Activated naive CD8-positive, alpha-beta T cell treated with anti-CD3 and anti-CD28 coated beads for 36 hours (primary cell): ENCODE measurements around the gene RAPGEF1. TPM values are rescaled to one million over a fixed set of nuclear protein-coding genes. Genes with fewer than 3 reads are reported as not detected.
A peak's percentile ranks its signal among the peaks of the same experiment; 100 is the strongest.

Source experiments
- DNase-seq: peaks from one replicate; pipeline ENCODE4 v3.0.0; 2021
- H3K27ac Mint-ChIP-seq: one replicate; pipeline ENCODE4 v1.8.0; 2022; ENCODE audit warnings: mild to moderate bottlenecking, moderate library complexity, mixed read lengths
- H3K27me3 Mint-ChIP-seq: one replicate; pipeline ENCODE4 v1.8.0; 2022; ENCODE audit warnings: mild to moderate bottlenecking, mixed read lengths
- H3K36me3 Mint-ChIP-seq: one replicate; pipeline ENCODE4 v1.8.0; 2021; ENCODE audit warnings: mild to moderate bottlenecking, mixed read lengths
- H3K4me1 Mint-ChIP-seq: one replicate; pipeline ENCODE4 v1.8.0; 2021; ENCODE audit warnings: mixed read lengths
- H3K4me3 Mint-ChIP-seq: one replicate; pipeline ENCODE4 v1.8.0; 2022; ENCODE audit warnings: mild to moderate bottlenecking, moderate library complexity, mixed read lengths
- H3K9me3 Mint-ChIP-seq: one replicate; pipeline ENCODE4 v1.8.0; 2022; ENCODE audit warnings: mixed read lengths
- total RNA-seq, 2 experiments: library from RNA; stranded (reverse); gene quantifications; one replicate each; pipeline ENCODE4 v1.2.3, GENCODE V29; 2021

RAPGEF1 gene
- total RNA-seq, 2 experiments from 2014 or later = 82.3 to 89.0 TPM

GRCh38 chr9:131738293-131739132, 1.4 kb downstream of the RAPGEF1 start:
- Mint-ChIP-seq H3K27me3 (no peaks in the 10 kb centered on the region), H3K27ac (peak overlapping the region; percentile 85), H3K4me3 (peak overlapping the region; percentile 90), H3K4me1 (peaks cover 60% of the 10 kb centered on the region), H3K36me3 (peaks cover 33% of the 10 kb centered on the region), H3K9me3 (no peaks in the 10 kb centered on the region)
- DNase-seq = no peak

- H3K27me3 Mint-ChIP-seq = no peaks in the 10 kb centered on the region
- DNase-seq = no peak
- H3K4me3 Mint-ChIP-seq = peak overlapping the region; percentile 61
- H3K9me3 Mint-ChIP-seq = no peaks in the 10 kb centered on the region
- peaks cover 33% of the 10 kb centered on the region for H3K36me3 Mint-ChIP-seq
- peak overlapping the region; percentile 8 for H3K27ac Mint-ChIP-seq
- H3K4me1 Mint-ChIP-seq = peaks cover 65% of the 10 kb centered on the region
Observed at GRCh38 chr9:131737426-131737825, 2.5 kb downstream of the RAPGEF1 start.

GRCh38 chr9:131736431-131736830, 3.4 kb downstream of the RAPGEF1 start:
- Mint-ChIP-seq H3K9me3 (no peaks in the 10 kb centered on the region), H3K4me3 (peak overlapping the region; percentile 61), H3K36me3 (peaks cover 35% of the 10 kb centered on the region), H3K27ac (peak overlapping the region; percentile 73), H3K27me3 (no peaks in the 10 kb centered on the region), H3K4me1 (peaks cover 75% of the 10 kb centered on the region)
- no peak for DNase-seq

GRCh38 chr9:131735238-131736128, 4.4 kb downstream of the RAPGEF1 start:
- DNase-seq = no peak
- Mint-ChIP-seq H3K27ac (peak overlapping the region; percentile 90), H3K4me3 (peak overlapping the region; percentile 22), H3K36me3 (peaks cover 36% of the 10 kb centered on the region), H3K27me3 (no peaks in the 10 kb centered on the region), H3K4me1 (peaks cover 83% of the 10 kb centered on the region), H3K9me3 (no peaks in the 10 kb centered on the region)

GRCh38 chr9:131734781-131735180, 5.1 kb downstream of the RAPGEF1 start:
- Mint-ChIP-seq H3K36me3 (peaks cover 39% of the 10 kb centered on the region), H3K4me3 (peak overlapping the region; percentile 77), H3K27me3 (no peaks in the 10 kb centered on the region), H3K27ac (peak overlapping the region; percentile 90), H3K9me3 (no peaks in the 10 kb centered on the region), H3K4me1 (peaks cover 81% of the 10 kb centered on the region)
- DNase-seq = no peak

- Mint-ChIP-seq H3K27ac (peak overlapping the region; percentile 90), H3K4me1 (peaks cover 86% of the 10 kb centered on the region), H3K27me3 (no peaks in the 10 kb centered on the region), H3K4me3 (peak overlapping the region; percentile 77), H3K9me3 (no peaks in the 10 kb centered on the region), H3K36me3 (peaks cover 43% of the 10 kb centered on the region)
- DNase-seq = peak; percentile 40
Observed at GRCh38 chr9:131734165-131734610, 5.7 kb downstream of the RAPGEF1 start.

- peak; percentile 62 for DNase-seq
- H3K9me3 Mint-ChIP-seq = no peaks in the 10 kb centered on the region
- H3K36me3 Mint-ChIP-seq = peaks cover 40% of the 10 kb centered on the region
- H3K27me3 Mint-ChIP-seq = no peaks in the 10 kb centered on the region
- H3K4me1 Mint-ChIP-seq = peaks cover 84% of the 10 kb centered on the region
- peak overlapping the region; percentile 90 for H3K27ac Mint-ChIP-seq
- H3K4me3 Mint-ChIP-seq = peak overlapping the region; percentile 77
Observed at GRCh38 chr9:131733541-131734061, 6.3 kb downstream of the RAPGEF1 start.

GRCh38 chr9:131732636-131733289, 7.1 kb downstream of the RAPGEF1 start:
- peaks cover 40% of the 10 kb centered on the region for H3K36me3 Mint-ChIP-seq
- H3K27ac Mint-ChIP-seq = peak overlapping the region; percentile 90
- no peaks in the 10 kb centered on the region for H3K9me3 Mint-ChIP-seq
- H3K4me1 Mint-ChIP-seq = peaks cover 88% of the 10 kb centered on the region
- peak; percentile 38 for DNase-seq
- peak overlapping the region; percentile 77 for H3K4me3 Mint-ChIP-seq
- H3K27me3 Mint-ChIP-seq = no peaks in the 10 kb centered on the region

- peaks cover 43% of the 10 kb centered on the region for H3K36me3 Mint-ChIP-seq
- peak overlapping the region; percentile 77 for H3K4me3 Mint-ChIP-seq
- H3K4me1 Mint-ChIP-seq = peaks cover 90% of the 10 kb centered on the region
- H3K9me3 Mint-ChIP-seq = no peaks in the 10 kb centered on the region
- no peak for DNase-seq
- H3K27ac Mint-ChIP-seq = peak overlapping the region; percentile 90
- no peaks in the 10 kb centered on the region for H3K27me3 Mint-ChIP-seq
Observed at GRCh38 chr9:131732061-131732526, 7.8 kb downstream of the RAPGEF1 start.

- DNase-seq = peak; percentile 46
- H3K9me3 Mint-ChIP-seq = no peaks in the 10 kb centered on the region
- no peaks in the 10 kb centered on the region for H3K27me3 Mint-ChIP-seq
- peaks cover 41% of the 10 kb centered on the region for H3K36me3 Mint-ChIP-seq
- peaks cover 90% of the 10 kb centered on the region for H3K4me1 Mint-ChIP-seq
- peak overlapping the region; percentile 77 for H3K4me3 Mint-ChIP-seq
- peak overlapping the region; percentile 90 for H3K27ac Mint-ChIP-seq
Observed at GRCh38 chr9:131731644-131732043, 8.2 kb downstream of the RAPGEF1 start.

GRCh38 chr9:131731237-131731636, 8.6 kb downstream of the RAPGEF1 start:
- Mint-ChIP-seq H3K4me3 (peak overlapping the region; percentile 77), H3K36me3 (peaks cover 38% of the 10 kb centered on the region), H3K9me3 (no peaks in the 10 kb centered on the region), H3K27me3 (no peaks in the 10 kb centered on the region), H3K27ac (peak overlapping the region; percentile 90), H3K4me1 (peaks cover 86% of the 10 kb centered on the region)
- no peak for DNase-seq

- DNase-seq = peak; percentile 71
- Mint-ChIP-seq H3K9me3 (no peaks in the 10 kb centered on the region), H3K4me3 (peak overlapping the region; percentile 73), H3K27ac (peak overlapping the region; percentile 90), H3K4me1 (peaks cover 76% of the 10 kb centered on the region), H3K27me3 (no peaks in the 10 kb centered on the region), H3K36me3 (peaks cover 32% of the 10 kb centered on the region)
Observed at GRCh38 chr9:131728961-131729360, 10.9 kb downstream of the RAPGEF1 start.

GRCh38 chr9:131728546-131728910, 11.3 kb downstream of the RAPGEF1 start:
- Mint-ChIP-seq H3K36me3 (peaks cover 34% of the 10 kb centered on the region), H3K27ac (peak overlapping the region; percentile 90), H3K9me3 (no peaks in the 10 kb centered on the region), H3K4me3 (peak overlapping the region; percentile 73), H3K4me1 (peaks cover 74% of the 10 kb centered on the region), H3K27me3 (no peaks in the 10 kb centered on the region)
- DNase-seq = no peak

- Mint-ChIP-seq H3K27me3 (no peaks in the 10 kb centered on the region), H3K4me3 (peak overlapping the region; percentile 73), H3K27ac (peak overlapping the region; percentile 90), H3K4me1 (peaks cover 73% of the 10 kb centered on the region), H3K36me3 (peaks cover 38% of the 10 kb centered on the region), H3K9me3 (no peaks in the 10 kb centered on the region)
- DNase-seq = peak; percentile 30
Observed at GRCh38 chr9:131727795-131728545, 11.9 kb downstream of the RAPGEF1 start.
